ENCODE results near the gene RLN3.

The RLN3 gene

GRCh38 chr19:14027856-14028450 is at the start of gene RLN3:
TSS of gene RLN3 (plus strand) at chr19:14028148. CDS start at chr19:14028205, 57 bp downstream.
- no peak for DNase-seq (ENCODE audit: low read depth in 2 of 2)

- DNase-seq (ENCODE audit: low read depth in 2 of 2): peak in 1 of 2 donors; percentile 43
These were observed 49.4 kb upstream of the RLN3 start for GRCh38 chr19:13978351-13979243.

GRCh38 chr19:13979244-13979615 is 48.7 kb upstream of the RLN3 start:
- DNase-seq (ENCODE audit: low read depth in 2 of 2): no peak

- no peak for DNase-seq (ENCODE audit: low read depth in 2 of 2)
These were observed 48.3 kb upstream of the RLN3 start for GRCh38 chr19:13979686-13980085.

GRCh38 chr19:13980340-13980739 is 47.6 kb upstream of the RLN3 start:
- no peak for DNase-seq (ENCODE audit: low read depth in 2 of 2)

- DNase-seq (ENCODE audit: low read depth in 2 of 2): no peak
These were observed 46.9 kb upstream of the RLN3 start for GRCh38 chr19:13981021-13981420.

- no peak for DNase-seq (ENCODE audit: low read depth in 2 of 2)
These were observed 46.5 kb upstream of the RLN3 start for GRCh38 chr19:13981467-13981866.

GRCh38 chr19:13981988-13982501 is 45.9 kb upstream of the RLN3 start:
- no peak for DNase-seq (ENCODE audit: low read depth in 2 of 2)

GRCh38 chr19:13982773-13983172 is 45.2 kb upstream of the RLN3 start:
- no peak for DNase-seq (ENCODE audit: low read depth in 2 of 2)

GRCh38 chr19:13983213-13983889 is 44.6 kb upstream of the RLN3 start:
- no peak for DNase-seq (ENCODE audit: low read depth in 2 of 2)

GRCh38 chr19:13984186-13984585 is 43.8 kb upstream of the RLN3 start:
- DNase-seq (ENCODE audit: low read depth in 2 of 2): no peak

- DNase-seq (ENCODE audit: low read depth in 2 of 2): no peak
These were observed 42.8 kb upstream of the RLN3 start for GRCh38 chr19:13984875-13985741.

- no peak for DNase-seq (ENCODE audit: low read depth in 2 of 2)
These were observed 42.1 kb upstream of the RLN3 start for GRCh38 chr19:13985771-13986347.

- peak; percentile 98 for DNase-seq (ENCODE audit: low read depth in 2 of 2)
These were observed 41.5 kb upstream of the RLN3 start for GRCh38 chr19:13986348-13986904.

GRCh38 chr19:13987101-13987890 is 40.7 kb upstream of the RLN3 start:
- no peak for DNase-seq (ENCODE audit: low read depth in 2 of 2)

GRCh38 chr19:13989487-13989886 is 38.5 kb upstream of the RLN3 start:
- no peak for DNase-seq (ENCODE audit: low read depth in 2 of 2)

- no peak for DNase-seq (ENCODE audit: low read depth in 2 of 2)
These were observed 37.9 kb upstream of the RLN3 start for GRCh38 chr19:13990085-13990484.

GRCh38 chr19:13992025-13992424 is 35.9 kb upstream of the RLN3 start:
- DNase-seq (ENCODE audit: low read depth in 2 of 2): no peak

- DNase-seq (ENCODE audit: low read depth in 2 of 2): no peak
These were observed 34.2 kb upstream of the RLN3 start for GRCh38 chr19:13993590-13994300.

Data from stimulated activated CD8-positive, alpha-beta memory T cell treated with anti-CD3 and anti-CD28 coated beads, Interleukin-2, amount 100 ng/mL, for 48 hours (primary cell).